ENCODE data around the gene PRSS12.

DNA sequence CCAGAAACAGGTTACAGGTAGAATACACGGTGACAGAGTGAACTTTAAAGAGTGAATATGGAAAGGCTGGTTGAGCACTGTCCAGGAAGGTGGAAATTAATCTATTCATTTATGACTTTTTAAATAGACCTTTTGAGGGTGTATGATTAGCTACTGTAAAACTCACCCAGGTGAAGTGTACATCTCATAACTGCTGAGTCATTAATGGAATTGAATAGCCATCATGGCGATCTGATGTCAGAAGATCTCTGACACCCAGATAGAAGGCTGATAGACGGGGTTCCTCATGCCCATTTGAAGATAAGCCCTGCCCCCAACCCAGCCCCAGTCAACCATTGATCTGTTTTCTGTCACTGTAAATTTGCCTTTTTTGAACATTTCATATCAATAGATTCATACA, 84.0 kb downstream of the PRSS12 start:
- TF ChIP-seq, protein P1, sequence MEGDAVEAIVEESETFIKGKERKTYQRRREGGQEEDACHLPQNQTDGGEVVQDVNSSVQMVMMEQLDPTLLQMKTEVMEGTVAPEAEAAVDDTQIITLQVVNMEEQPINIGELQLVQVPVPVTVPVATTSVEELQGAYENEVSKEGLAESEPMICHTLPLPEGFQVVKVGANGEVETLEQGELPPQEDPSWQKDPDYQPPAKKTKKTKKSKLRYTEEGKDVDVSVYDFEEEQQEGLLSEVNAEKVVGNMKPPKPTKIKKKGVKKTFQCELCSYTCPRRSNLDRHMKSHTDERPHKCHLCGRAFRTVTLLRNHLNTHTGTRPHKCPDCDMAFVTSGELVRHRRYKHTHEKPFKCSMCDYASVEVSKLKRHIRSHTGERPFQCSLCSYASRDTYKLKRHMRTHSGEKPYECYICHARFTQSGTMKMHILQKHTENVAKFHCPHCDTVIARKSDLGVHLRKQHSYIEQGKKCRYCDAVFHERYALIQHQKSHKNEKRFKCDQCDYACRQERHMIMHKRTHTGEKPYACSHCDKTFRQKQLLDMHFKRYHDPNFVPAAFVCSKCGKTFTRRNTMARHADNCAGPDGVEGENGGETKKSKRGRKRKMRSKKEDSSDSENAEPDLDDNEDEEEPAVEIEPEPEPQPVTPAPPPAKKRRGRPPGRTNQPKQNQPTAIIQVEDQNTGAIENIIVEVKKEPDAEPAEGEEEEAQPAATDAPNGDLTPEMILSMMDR (IDR thresholded peaks at IDR 0.05), result no peak
- TF ChIP-seq POLR2A (IDR thresholded peaks at IDR 0.05), result no peak
- no peak for TF ChIP-seq EP300 (IDR thresholded peaks at IDR 0.05)
- TF ChIP-seq POLR2AphosphoS5 (IDR thresholded peaks at IDR 0.05), result no peak
